HG03060 (cell line): Measurements from ENCODE around the gene DPYD.

Source experiments
- ATAC-seq: cut with Tn5 transposase; IDR thresholded peaks from one replicate; pipeline ENCODE4 v1.9.1; 2021; ENCODE audit warnings: low read depth, moderate number of reproducible peaks; ENCODE audit not compliant: unreplicated experiment

DPYD gene

DNA sequence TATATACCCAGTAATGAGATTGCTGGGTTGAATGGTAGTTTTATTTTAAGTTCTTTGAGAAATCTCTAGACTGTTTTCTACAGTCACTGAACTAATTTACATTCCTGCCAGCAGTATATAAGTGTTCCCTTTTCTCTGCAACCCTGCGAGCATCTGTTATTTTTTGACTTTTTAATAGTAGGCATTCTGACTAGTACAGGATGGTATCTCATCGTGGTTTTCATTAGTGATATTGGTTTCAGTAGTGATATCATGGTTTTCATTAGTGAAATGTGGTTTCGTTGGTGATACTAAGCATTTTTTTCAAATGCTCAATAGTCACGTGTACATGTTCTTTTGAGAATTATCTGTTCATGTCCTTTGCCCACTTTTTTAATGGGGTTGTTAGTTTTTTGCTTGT is 882.4 kb downstream of the DPYD start:
- ATAC-seq: no peak

DNA sequence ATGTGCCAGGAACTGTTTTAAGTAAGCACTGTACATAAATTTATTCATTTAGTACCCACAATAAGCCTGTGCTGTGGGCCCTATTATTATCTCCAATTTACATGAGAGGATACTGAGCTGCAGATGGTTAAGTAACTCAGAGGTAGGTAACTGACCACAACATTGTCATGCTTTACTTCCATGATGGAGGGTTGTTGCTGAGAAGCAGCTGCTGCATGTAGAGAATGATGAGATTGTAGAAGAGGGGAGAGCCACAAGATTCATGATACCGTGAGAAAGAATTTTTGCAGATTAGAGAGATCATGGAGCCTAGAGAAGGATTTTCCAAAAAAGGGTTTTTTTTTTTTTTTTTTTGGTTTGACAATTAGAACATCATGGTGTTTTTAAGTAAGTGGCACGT is 886.2 kb downstream of the DPYD start:
- no peak for ATAC-seq

DNA sequence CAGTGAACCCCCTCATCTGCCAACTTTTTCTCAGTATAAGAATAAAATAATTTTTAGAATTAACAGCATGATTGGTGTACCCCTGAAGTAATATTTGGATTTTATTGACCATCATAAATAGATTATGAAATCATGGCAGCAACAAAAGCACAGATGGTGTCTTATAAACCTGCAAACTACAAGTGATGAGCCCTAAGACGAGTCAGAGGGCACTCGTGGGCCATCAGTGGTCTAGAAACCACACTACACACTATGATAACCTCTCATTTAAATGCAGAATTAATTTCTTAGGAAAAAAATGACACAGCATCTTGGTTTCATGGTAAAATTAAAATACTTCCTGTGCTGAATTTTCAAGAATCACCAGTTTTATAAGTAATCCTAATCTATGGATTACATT is 886.9 kb downstream of the DPYD start:
- ATAC-seq: no peak
